Osteocyte (in vitro differentiated cells): Measurements from ENCODE around the gene MBD6. TPM values are rescaled to one million over a fixed set of nuclear protein-coding genes. Genes with fewer than 3 reads are reported as not detected.
"Not testable (repeated sequence)": the region's sequence is repeated elsewhere in the genome, so short reads cannot be mapped to it uniquely, and the experiment has no call there.

ENCODE experiments used
- DNase-seq: peaks from one replicate; pipeline ENCODE4 v3.0.0; 2021; ENCODE audit warnings: mixed read lengths; ENCODE audit not compliant: unreplicated experiment; ENCODE audit errors: extremely low spot score
- H3K27ac Mint-ChIP-seq: one replicate; pipeline ENCODE4 v1.8.0; 2021; ENCODE audit warnings: mild to moderate bottlenecking, mixed read lengths; ENCODE audit not compliant: unreplicated experiment
- H3K27me3 Mint-ChIP-seq: one replicate; pipeline ENCODE4 v1.8.0; 2021; ENCODE audit warnings: mixed read lengths; ENCODE audit not compliant: unreplicated experiment
- H3K36me3 Mint-ChIP-seq: one replicate; pipeline ENCODE4 v1.8.0; 2021; ENCODE audit warnings: mixed read lengths; ENCODE audit not compliant: unreplicated experiment
- H3K4me1 Mint-ChIP-seq: one replicate; pipeline ENCODE4 v1.8.0; 2021; ENCODE audit warnings: mixed read lengths; ENCODE audit not compliant: unreplicated experiment
- H3K4me3 Mint-ChIP-seq: one replicate; pipeline ENCODE4 v1.8.0; 2021; ENCODE audit warnings: mild to moderate bottlenecking, moderate library complexity, mixed read lengths; ENCODE audit not compliant: unreplicated experiment
- H3K9me3 Mint-ChIP-seq: one replicate; pipeline ENCODE4 v1.8.0; 2021; ENCODE audit warnings: mixed read lengths; ENCODE audit not compliant: unreplicated experiment
- CTCF ChIP-seq: fragments of 200-600 bp; sonication (generic); IDR thresholded peaks from 2 replicates; pipeline ENCODE4 v1.5.0; 2021; ENCODE audit warnings: antibody characterized with exemption, mild to moderate bottlenecking, moderate library complexity
- total RNA-seq: library from RNA; stranded (reverse); gene quantifications from 2 replicates; pipeline ENCODE4 v1.2.1, GENCODE V29; 2021

MBD6 gene
- total RNA-seq, 1 donor from 2014 or later, result 104 TPM

- no peak for TF ChIP-seq CTCF
- Mint-ChIP-seq H3K27me3 (no peaks in the 10 kb centered on the region), H3K4me1 (peaks cover 39% of the 10 kb centered on the region), H3K36me3 (peaks cover 60% of the 10 kb centered on the region), H3K9me3 (no peaks in the 10 kb centered on the region), H3K4me3 (no peak overlapping the region), H3K27ac (peak overlapping the region; percentile 7)
- DNase-seq, result no peak
These were observed 7.8 kb upstream of the MBD6 start for GRCh38 chr12:57514720-57515407.

DNA sequence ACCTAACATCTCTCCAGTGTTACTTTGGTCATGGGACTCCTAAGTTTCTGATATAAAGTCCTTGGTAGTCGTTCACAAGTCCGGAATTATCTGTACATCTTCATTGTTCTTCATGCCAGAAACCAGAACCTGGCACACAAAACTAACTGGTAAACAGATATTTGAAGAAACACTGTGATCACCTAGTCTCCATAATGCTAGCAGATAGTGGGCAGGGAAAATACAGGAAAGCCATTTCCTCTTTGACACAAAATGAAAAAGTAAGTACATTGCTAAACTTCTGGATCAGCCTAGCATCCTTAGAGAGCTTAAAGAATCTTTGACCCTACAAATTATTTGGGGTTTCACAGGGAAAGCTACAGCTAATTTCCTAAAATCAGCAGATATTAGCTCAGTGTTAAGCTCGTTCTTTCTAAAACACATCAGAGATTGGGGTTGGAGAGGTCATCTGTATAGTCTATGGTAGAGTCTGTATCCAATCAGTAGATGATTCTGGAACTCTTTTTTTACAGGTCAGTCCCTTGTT is 7.2 kb upstream of the MBD6 start:
- H3K4me3 Mint-ChIP-seq, result no peak overlapping the region
- no peaks in the 10 kb centered on the region for H3K27me3 Mint-ChIP-seq
- H3K9me3 Mint-ChIP-seq, result no peaks in the 10 kb centered on the region
- peak overlapping the region; percentile 43 for H3K27ac Mint-ChIP-seq
- TF ChIP-seq CTCF, result no peak
- no peak for DNase-seq
- peaks cover 39% of the 10 kb centered on the region for H3K4me1 Mint-ChIP-seq
- peaks cover 59% of the 10 kb centered on the region for H3K36me3 Mint-ChIP-seq

DNA sequence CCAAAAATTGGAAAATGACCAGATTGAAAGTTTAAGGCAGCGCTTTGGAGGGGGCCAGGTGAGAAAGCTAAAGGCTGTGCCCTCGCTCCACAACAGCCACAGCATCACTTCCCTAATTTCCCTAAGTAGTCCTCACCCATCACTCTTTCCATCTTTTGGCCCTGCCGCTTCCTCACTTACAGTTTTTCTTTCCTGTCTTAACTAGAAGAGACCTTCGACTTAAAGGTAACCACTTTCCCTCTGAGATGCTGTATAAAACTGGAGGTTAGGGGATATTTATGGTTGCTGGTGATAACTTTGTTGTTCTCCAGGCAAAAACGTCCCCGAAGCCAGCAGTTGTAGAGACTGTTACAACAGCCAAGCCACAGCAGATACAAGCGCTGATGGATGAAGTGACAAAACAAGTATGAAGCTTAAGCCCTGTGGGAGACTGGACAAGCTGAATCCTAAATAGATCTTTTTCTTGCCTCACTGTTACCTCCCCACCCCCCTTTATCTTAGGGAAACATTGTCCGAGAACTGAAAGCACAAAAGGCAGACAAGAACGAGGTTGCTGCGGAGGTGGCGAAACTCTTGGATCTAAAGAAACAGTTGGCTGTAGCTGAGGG is 6.6 kb upstream of the MBD6 start:
- H3K27me3 Mint-ChIP-seq, result no peaks in the 10 kb centered on the region
- H3K4me1 Mint-ChIP-seq, result peaks cover 43% of the 10 kb centered on the region
- H3K4me3 Mint-ChIP-seq, result no peak overlapping the region
- H3K9me3 Mint-ChIP-seq, result no peaks in the 10 kb centered on the region
- H3K27ac Mint-ChIP-seq, result peak overlapping the region; percentile 43
- no peak for DNase-seq
- TF ChIP-seq CTCF, result no peak
- peaks cover 59% of the 10 kb centered on the region for H3K36me3 Mint-ChIP-seq

- peaks cover 59% of the 10 kb centered on the region for H3K36me3 Mint-ChIP-seq
- peak overlapping the region; percentile 99 for H3K27ac Mint-ChIP-seq
- no peak for TF ChIP-seq CTCF
- no peak overlapping the region for H3K4me3 Mint-ChIP-seq
- no peaks in the 10 kb centered on the region for H3K27me3 Mint-ChIP-seq
- H3K4me1 Mint-ChIP-seq, result peaks cover 49% of the 10 kb centered on the region
- H3K9me3 Mint-ChIP-seq, result no peaks in the 10 kb centered on the region
- no peak for DNase-seq
These were observed 5.9 kb upstream of the MBD6 start for GRCh38 chr12:57516617-57517153.

- no peak for TF ChIP-seq CTCF
- Mint-ChIP-seq H3K36me3 (peaks cover 56% of the 10 kb centered on the region), H3K27ac (peak overlapping the region; percentile 99), H3K4me3 (peak overlapping the region; percentile 93), H3K27me3 (no peaks in the 10 kb centered on the region), H3K4me1 (peaks cover 54% of the 10 kb centered on the region), H3K9me3 (no peaks in the 10 kb centered on the region)
- DNase-seq, result no peak
These were observed 5.4 kb upstream of the MBD6 start for GRCh38 chr12:57517187-57517586.

DNA sequence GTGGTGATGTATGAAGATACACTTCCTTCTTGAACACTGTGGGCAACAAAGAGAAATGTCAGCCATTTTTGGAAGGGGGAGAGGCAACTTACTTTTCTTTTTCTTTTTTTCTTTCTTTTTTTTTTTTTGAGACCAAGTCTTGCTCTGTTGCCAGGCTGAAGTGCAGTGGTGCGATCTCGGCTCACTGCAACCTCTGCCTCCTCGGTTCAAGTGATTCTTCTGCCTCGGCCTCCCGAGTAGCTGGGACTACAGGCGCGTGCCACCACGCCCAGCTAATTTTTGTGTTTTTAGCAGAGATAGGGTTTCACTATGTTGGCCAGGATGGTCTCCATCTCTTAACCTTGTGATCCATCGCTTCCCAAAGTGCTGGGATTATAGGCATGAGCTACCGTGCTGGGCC is 4.9 kb upstream of the MBD6 start:
- not testable (repeated sequence) for DNase-seq, H3K9me3 Mint-ChIP-seq, H3K27me3 Mint-ChIP-seq
- Mint-ChIP-seq H3K4me3 (peak overlapping the region; percentile 93), H3K36me3 (peaks cover 51% of the 10 kb centered on the region), H3K27ac (peak overlapping the region; percentile 99), H3K4me1 (peaks cover 56% of the 10 kb centered on the region)
